HCT116 (cell line): ENCODE data around the gene WNT1. TPM values are rescaled to one million over a fixed set of nuclear protein-coding genes. Genes with fewer than 3 reads are reported as not detected.

Experiments
- ATAC-seq: fragments of 200-7000 bp; cut with Tn5 transposase; 2 replicates; pipeline ENCODE4 v1.9.1; 2020; ENCODE audit warnings: mild to moderate bottlenecking, moderate library complexity
- BruUV-seq: library from RNA; stranded (reverse); fragments of 400-500 nt; replicated peaks from 2 replicates; lab custom pipeline; 2021; lab: Mats Ljungman, UMichigan
- CTCF ChIA-PET: fragments of 300-600 bp; sonication (Branson Sonifier 250); formaldehyde crosslinking; loops from one replicate; lab custom pipeline; 2021; ENCODE audit warnings: antibody characterized with exemption; lab: Charles Lee
- POLR2A ChIA-PET: fragments of 300-600, 350-600 bp; sonication (Branson Sonifier 250); formaldehyde crosslinking; loops from one replicate; lab custom pipeline; 2021; ENCODE audit warnings: antibody characterized with exemption; lab: Charles Lee
- RAD21 ChIA-PET, 2 experiments: fragments of 300-600 bp; sonication (Branson Sonifier 250); formaldehyde crosslinking; loops; one replicate each; lab custom pipeline; 2023; ENCODE audit warnings: low total read pairs in 2 of 2; ENCODE audit not compliant: uncharacterized antibody in 2 of 2, unreplicated experiment in 2 of 2, low non-redundant PET in 1 of 2; lab: Charles Lee
- DNase-seq: peaks from one replicate; pipeline ENCODE4 v3.0.0-alpha.2; 2010; ENCODE audit warnings: low read depth, low spot score
- H2AFZ ChIP-seq: fragments of 200-600 bp; shearing (Covaris generic), sonication (generic); 2 replicates; pipeline ENCODE4 v1.6.1; 2017; ENCODE audit warnings: low read depth, mixed run types, mixed read lengths, antibody characterized with exemption, low read length; ENCODE audit not compliant: poor library complexity, severe bottlenecking
- H3K27ac ChIP-seq: 2 replicates; pipeline ENCODE4 v1.5.1; 2012; ENCODE audit warnings: low read depth, low read length
- H3K27me3 ChIP-seq: fragments of 200-600 bp; sonication (generic); 2 replicates; pipeline ENCODE4 v1.6.1; 2016; ENCODE audit warnings: mixed run types, low read length, mixed read lengths; ENCODE audit not compliant: insufficient read depth
- H3K36me3 ChIP-seq, 2 experiments: fragments of 200-500 bp in 1 of 2; fragments of 200-600 bp in 1 of 2; sonication (Bioruptor generic) in 1 of 2; sonication (generic) in 1 of 2; 2 replicates each; pipeline versions ENCODE4 v1.5.1 to v1.6.1; 2014 to 2016; ENCODE audit warnings: low read length in 2 of 2, inconsistent platforms in 1 of 2, mixed read lengths in 1 of 2, mixed run types in 1 of 2; ENCODE audit not compliant: insufficient read depth in 2 of 2, control insufficient read depth in 1 of 2
- H3K4me1 ChIP-seq, 2 experiments: fragments of 200-600 bp in 1 of 2; sonication (generic) in 1 of 2; 2 replicates each; pipeline versions ENCODE4 v1.5.1 to v1.6.1; 2012 to 2017; ENCODE audit warnings: low read length in 2 of 2, inconsistent platforms in 1 of 2, mild to moderate bottlenecking in 1 of 2, mixed read lengths in 1 of 2, mixed run types in 1 of 2, moderate library complexity in 1 of 2; ENCODE audit not compliant: insufficient read depth in 2 of 2, control insufficient read depth in 1 of 2
- H3K4me2 ChIP-seq: fragments of 200-600 bp; sonication (generic); 2 replicates; pipeline ENCODE4 v1.6.1; 2017; ENCODE audit warnings: mixed run types, low read length, mixed read lengths
- H3K4me3 ChIP-seq, 2 experiments: fragments of 200-600 bp in 1 of 2; sonication (generic) in 1 of 2; replicated peaks in 1 of 2; 2 replicates each; pipeline ENCODE4 v1.5.1; 2011 to 2016; ENCODE audit warnings: low read length in 2 of 2, control low read depth in 1 of 2, low read depth in 1 of 2, mild to moderate bottlenecking in 1 of 2, mixed read lengths in 1 of 2, mixed run types in 1 of 2
- H3K79me2 ChIP-seq: fragments of 200-600 bp; sonication (generic); 2 replicates; pipeline ENCODE4 v1.6.1; 2017; ENCODE audit warnings: mild to moderate bottlenecking, mixed run types, low read length, moderate library complexity, mixed read lengths; ENCODE audit not compliant: insufficient read depth
- H3K9ac ChIP-seq: fragments of 200-600 bp; sonication (generic); 2 replicates; pipeline ENCODE4 v1.6.1; 2016; ENCODE audit warnings: low read length, mixed read lengths
- H3K9me2 ChIP-seq: fragments of 200-600 bp; sonication (generic), shearing (Covaris generic); 2 replicates; pipeline ENCODE4 v1.6.1; 2017; ENCODE audit warnings: mixed run types, mild to moderate bottlenecking, moderate library complexity; ENCODE audit not compliant: insufficient read depth
- H3K9me3 ChIP-seq, 2 experiments: fragments of 200-500 bp in 1 of 2; fragments of 200-600 bp in 1 of 2; sonication (Bioruptor generic) in 1 of 2; sonication (generic) in 1 of 2; 2 replicates each; pipeline ENCODE4 v1.6.1; 2014 to 2017; ENCODE audit warnings: low read length in 2 of 2, mixed read lengths in 2 of 2, inconsistent platforms in 1 of 2, low read depth in 1 of 2, mild to moderate bottlenecking in 1 of 2, mixed run types in 1 of 2, moderate library complexity in 1 of 2; ENCODE audit not compliant: control insufficient read depth in 1 of 2, insufficient read depth in 1 of 2
- H4K20me1 ChIP-seq: fragments of 200-600 bp; sonication (generic), shearing (Covaris generic); 2 replicates; pipeline ENCODE4 v1.6.1; 2017; ENCODE audit warnings: mixed run types, mild to moderate bottlenecking, moderate library complexity; ENCODE audit not compliant: insufficient read depth
- POLR2A ChIP-seq: IDR thresholded peaks from 2 replicates; pipeline ENCODE4 v1.7.0; 2011; ENCODE audit warnings: borderline replicate concordance; ENCODE audit not compliant: insufficient read depth, insufficient read length; ENCODE audit errors: extremely low read depth
- POLR2AphosphoS5 ChIP-seq: IDR thresholded peaks from 2 replicates; pipeline ENCODE4 v1.6.1; 2011; ENCODE audit warnings: mild to moderate bottlenecking, low read depth, low read length, moderate library complexity
- RAD21 ChIP-seq: IDR thresholded peaks from 2 replicates; pipeline ENCODE4 v1.6.1; 2012; ENCODE audit warnings: low read depth, mild to moderate bottlenecking
- ZNF274 ChIP-seq: fragments of 200-500 bp; sonication (Bioruptor generic); IDR thresholded peaks from 2 replicates; pipeline ENCODE4 v1.6.1; 2014; ENCODE audit warnings: mild to moderate bottlenecking, low read depth, low read length, inconsistent platforms
- intact Hi-C: fragments of 100-400 bp; cut with micrococcal nuclease; formaldehyde crosslinking; loops from 2 replicates; pipeline ENCODE4 v1.10.0; 2022
- total RNA-seq: library from RNA; stranded (reverse); gene quantifications from one replicate; pipeline ENCODE4 v1.2.1, GENCODE V29; 2021; ENCODE audit not compliant: unreplicated experiment
- TF ChIP-seq, protein P1 (sequence below), 3 experiments: fragments of 200-600 bp in 1 of 3; sonication (generic) in 1 of 3; IDR thresholded peaks in 2 of 3; conservative IDR thresholded peaks in 1 of 3; 2 replicates each; pipeline ENCODE4 v1.5.1; 2012 to 2017; ENCODE audit warnings: low read depth in 2 of 3, low read length in 2 of 3, antibody characterized with exemption in 1 of 3, borderline replicate concordance in 1 of 3, control low read depth in 1 of 3, mild to moderate bottlenecking in 1 of 3, mixed read lengths in 1 of 3, mixed run types in 1 of 3, moderate library complexity in 1 of 3; ENCODE audit not compliant: insufficient read depth in 1 of 3

The WNT1 gene
- total RNA-seq, 1 experiment from 2014 or later: not detected

DNA sequence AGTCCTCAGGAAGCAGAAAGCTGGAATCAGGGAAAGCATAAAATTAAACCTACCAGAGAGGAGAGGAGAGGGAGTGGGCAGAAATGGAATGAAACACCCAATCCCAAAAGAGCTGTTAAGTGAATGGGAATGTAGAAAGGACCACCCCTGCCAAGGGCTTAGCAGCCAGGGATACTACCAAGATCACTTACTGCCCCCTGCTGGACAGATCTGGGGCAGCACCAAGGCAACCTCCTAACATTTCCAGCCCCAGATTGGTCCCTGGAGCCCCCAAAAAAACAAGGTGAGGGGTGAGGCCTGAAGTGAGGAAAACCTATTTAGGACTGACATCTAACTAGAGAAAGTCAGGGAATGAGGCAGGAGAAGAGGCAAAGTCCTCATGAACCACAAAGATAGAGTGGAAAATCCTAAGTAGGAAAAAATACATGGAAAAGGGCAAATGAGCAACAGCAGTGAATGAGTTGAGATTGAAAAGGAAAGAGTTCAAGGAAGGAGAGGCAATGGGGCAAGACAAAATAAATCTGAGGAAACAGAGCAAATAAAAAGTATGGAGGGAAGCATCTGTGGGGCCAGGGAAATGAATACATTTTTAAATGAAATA lies 41.6 kb upstream of the WNT1 start:
- Histone ChIP-seq H3K9me3 (no peaks in the 10 kb centered on the region), H3K27ac (no peak overlapping the region), H3K4me1 (no peaks in the 10 kb centered on the region), H3K27me3 (no peaks in the 10 kb centered on the region), H3K9me2 (no peaks in the 10 kb centered on the region), H4K20me1 (peaks cover 8% of the 10 kb centered on the region; the same call in 1 of the 2 replicates), H3K9ac (no peak overlapping the region), H3K36me3 (peaks cover 45 to 57% of the 10 kb centered on the region in 2 experiments), H3K4me3 (no peak overlapping the region), H3K79me2 (peaks cover 4% of the 10 kb centered on the region; the same call in 1 of the 2 replicates), H2AFZ (no peak overlapping the region), H3K4me2 (no peak overlapping the region)
- ATAC-seq (peak; percentile 89), DNase-seq (peak; percentile 36)
- RAD21 ChIA-PET: no interaction called here
- BruUV-seq: TSS peak; percentile 34
- TF ChIP-seq POLR2AphosphoS5 (no peak), RAD21 (peak; percentile 61), POLR2A (no peak)
- TF ChIP-seq, protein P1, sequence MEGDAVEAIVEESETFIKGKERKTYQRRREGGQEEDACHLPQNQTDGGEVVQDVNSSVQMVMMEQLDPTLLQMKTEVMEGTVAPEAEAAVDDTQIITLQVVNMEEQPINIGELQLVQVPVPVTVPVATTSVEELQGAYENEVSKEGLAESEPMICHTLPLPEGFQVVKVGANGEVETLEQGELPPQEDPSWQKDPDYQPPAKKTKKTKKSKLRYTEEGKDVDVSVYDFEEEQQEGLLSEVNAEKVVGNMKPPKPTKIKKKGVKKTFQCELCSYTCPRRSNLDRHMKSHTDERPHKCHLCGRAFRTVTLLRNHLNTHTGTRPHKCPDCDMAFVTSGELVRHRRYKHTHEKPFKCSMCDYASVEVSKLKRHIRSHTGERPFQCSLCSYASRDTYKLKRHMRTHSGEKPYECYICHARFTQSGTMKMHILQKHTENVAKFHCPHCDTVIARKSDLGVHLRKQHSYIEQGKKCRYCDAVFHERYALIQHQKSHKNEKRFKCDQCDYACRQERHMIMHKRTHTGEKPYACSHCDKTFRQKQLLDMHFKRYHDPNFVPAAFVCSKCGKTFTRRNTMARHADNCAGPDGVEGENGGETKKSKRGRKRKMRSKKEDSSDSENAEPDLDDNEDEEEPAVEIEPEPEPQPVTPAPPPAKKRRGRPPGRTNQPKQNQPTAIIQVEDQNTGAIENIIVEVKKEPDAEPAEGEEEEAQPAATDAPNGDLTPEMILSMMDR (IDR thresholded peaks at IDR 0.05 in 2 of 3, conservative IDR thresholded peaks at IDR 0.05 in 1 of 3; ENCODE audit: borderline replicate concordance in 1 of 3, insufficient read depth in 1 of 3, low read depth in 2 of 3, low read length in 2 of 3): peak; percentile 53 to 96 (median 94); a peak in 5 of 6 replicates
- POLR2A ChIA-PET: no interaction called here
- intact Hi-C loops: loop anchor here (1.0 to 2.0 kb wide), 2 partner anchors 58 to 83 kb away; no protein-coding TSS in a partner anchor
- CTCF ChIA-PET: interaction anchor here (0.9 to 3.0 kb wide), 4 partner anchors 11 to 84 kb away, joined by 3 to 18 read pairs (median 3); partner anchors contain the start of gene DDX23

DNA sequence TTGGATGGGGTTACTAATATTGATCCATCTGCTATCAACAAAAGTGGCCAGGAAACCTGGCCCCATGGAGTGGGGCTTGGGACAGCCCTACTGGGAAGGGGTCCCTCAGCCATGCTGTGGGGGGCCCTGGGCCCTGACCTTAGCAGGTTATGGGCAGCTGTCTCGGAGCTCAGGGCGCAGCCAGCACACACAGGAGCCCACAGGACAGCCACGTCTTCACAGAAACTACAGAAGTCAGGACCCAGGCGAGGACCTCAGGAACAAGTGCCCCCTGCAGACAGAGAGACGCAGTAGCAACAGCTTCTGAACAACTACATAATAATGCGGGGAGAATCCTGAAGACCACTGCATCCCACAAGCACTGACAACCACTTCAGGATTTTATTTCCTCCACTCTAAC lies 41.0 kb upstream of the WNT1 start:
- intact Hi-C loops: loop anchor here (2.0 kb wide), 1 partner anchor 58 kb away; no protein-coding TSS in a partner anchor
- H3K9me2 ChIP-seq: no peaks in the 10 kb centered on the region
- H3K9me3 ChIP-seq: no peaks in the 10 kb centered on the region
- RAD21 ChIA-PET: no interaction called here
- DNase-seq: no peak
- CTCF ChIA-PET: interaction anchor here (1.0 to 3.0 kb wide), 3 partner anchors 26 to 151 kb away, joined by 3 to 18 read pairs (median 3); partner anchors contain the start of gene DDX23
- POLR2A ChIA-PET: no interaction called here
- BruUV-seq: no TSS peak
- H3K4me3 ChIP-seq: no peak overlapping the region
- no peak overlapping the region for H2AFZ ChIP-seq
- H3K27ac ChIP-seq: no peak overlapping the region
- no peaks in the 10 kb centered on the region for H3K27me3 ChIP-seq
- no peak for TF ChIP-seq ZNF274
- TF ChIP-seq, protein P1 (IDR thresholded peaks at IDR 0.05 in 2 of 3, conservative IDR thresholded peaks at IDR 0.05 in 1 of 3; ENCODE audit: borderline replicate concordance in 1 of 3, insufficient read depth in 1 of 3, low read depth in 2 of 3, low read length in 2 of 3): peak in 2 of 3 experiments; percentile 28 to 33; a peak in 4 of 6 replicates
- peaks cover 8% of the 10 kb centered on the region; the same call in 1 of the 2 replicates for H4K20me1 ChIP-seq
- no peak overlapping the region for H3K9ac ChIP-seq
- no peak overlapping the region for H3K4me2 ChIP-seq
- peak; percentile 39; the same call in 1 of the 2 replicates for ATAC-seq
- no peaks in the 10 kb centered on the region for H3K4me1 ChIP-seq
- H3K36me3 ChIP-seq: peaks cover 46 to 55% of the 10 kb centered on the region in 2 experiments
- H3K79me2 ChIP-seq: peaks cover 10% of the 10 kb centered on the region; the same call in 1 of the 2 replicates
